ENCODE measurements around the gene GAS2L2. TPM values are rescaled to one million over a fixed set of nuclear protein-coding genes. Genes with fewer than 3 reads are reported as not detected.

GAS2L2 gene
- total RNA-seq, 4 donors from 2014 or later, result 0.15 to 0.75 TPM; not detected in 2

DNA sequence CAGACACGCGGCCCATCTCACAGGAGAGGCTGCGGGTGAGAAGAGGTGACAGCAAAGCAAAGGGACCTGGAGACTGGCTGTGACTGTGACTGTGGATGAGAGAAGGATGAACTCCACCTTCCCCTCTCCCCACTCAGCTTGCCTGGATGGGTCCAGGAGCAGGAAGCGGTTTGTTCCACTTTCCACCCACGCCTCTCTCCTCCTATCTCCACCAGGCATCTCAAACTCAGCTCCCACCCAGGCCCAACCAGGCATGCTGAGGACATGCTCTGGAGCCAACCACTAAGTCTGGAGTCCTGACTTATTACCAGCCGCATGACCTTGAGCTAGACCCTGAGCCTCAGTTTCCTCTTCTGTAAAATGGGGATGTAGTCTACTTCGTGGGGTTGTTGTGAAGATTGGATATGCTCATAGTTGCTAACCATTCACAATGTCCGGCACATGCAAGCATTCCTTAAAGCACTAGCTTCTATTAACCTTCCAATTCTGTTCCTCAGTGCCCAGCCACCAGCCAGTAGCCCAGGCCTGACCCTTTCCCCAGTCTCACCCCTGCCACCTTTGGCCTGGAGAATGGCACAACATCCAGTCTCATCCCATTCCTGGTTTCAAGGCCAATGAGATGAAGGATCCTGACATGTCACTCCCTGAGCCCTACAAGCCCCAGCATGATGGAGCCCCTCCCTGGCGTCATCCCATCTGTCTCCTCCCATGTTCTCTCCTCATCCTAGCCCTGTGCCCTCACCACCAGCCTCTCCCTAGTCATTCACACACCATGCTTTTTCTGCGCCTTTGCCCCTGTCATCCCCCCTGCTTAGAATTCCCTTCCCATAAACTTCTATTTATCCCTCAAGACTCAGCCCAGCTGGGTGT is 2.3 kb downstream of the GAS2L2 start:
- peaks cover 11 to 19% (median 14%) of the 10 kb centered on the region in 3 donors for H3K27me3 ChIP-seq

DNA sequence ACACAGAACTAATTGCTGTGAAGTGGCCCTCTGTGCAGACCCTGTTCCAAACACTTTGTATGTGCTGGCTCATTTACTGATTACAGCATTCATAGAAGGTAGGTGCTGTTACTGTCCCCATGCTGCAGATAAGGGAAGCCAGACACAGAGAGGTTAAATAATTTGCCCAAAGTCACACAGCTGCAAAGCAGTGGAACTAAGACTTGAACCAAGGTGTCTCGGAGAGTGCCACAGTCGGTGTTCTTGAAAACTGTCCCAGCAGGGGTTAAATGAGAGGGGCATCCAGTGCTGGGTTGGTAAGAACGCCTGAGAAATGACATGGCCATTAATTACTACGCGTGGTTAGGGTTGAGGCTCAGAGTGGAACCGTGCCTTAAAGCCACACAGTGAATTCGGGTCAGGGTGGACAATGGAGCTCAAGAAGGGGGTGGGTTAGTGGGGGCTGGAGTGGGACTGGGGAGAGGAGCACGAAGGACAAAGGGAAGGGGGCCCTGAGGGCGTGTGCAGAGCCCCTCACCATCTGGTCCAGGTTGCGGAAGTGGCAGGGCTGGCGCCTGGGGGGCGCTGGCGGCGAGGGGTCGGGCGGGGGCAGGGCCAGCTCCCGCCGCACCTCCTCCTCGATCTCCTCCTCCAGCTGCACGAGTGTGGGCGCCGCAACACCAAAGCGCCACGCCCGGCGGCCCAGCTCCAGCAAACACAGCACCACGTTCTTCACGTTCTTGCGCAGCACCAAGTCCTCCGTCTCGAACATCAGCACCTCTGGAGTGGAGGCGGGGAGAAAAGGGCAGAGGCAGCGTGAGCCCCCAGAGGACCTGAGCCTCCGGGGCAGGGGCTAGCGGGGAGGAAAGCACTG is 3.3 kb downstream of the GAS2L2 start:
- no peak overlapping the region for H3K4me3 ChIP-seq
- in situ Hi-C loops (cut with MboI; ENCODE audit: low sequenced_read_pairs in 4 of 4) (loop anchor here (5.0 to 25.0 kb wide), 7 partner anchors 55 to 587 kb away; partner anchors contain the start of gene TAF15 (in 1 of the 4)), intact Hi-C loops (cut with DNase I; ENCODE audit: low total_unique reads) (no loop called here)
- ATAC-seq (no peak), DNase-seq (no peak)
- H3K36me3 ChIP-seq, result no peaks in the 10 kb centered on the region
- peaks cover 11 to 19% (median 14%) of the 10 kb centered on the region in 3 donors for H3K27me3 ChIP-seq
- no peak for TF ChIP-seq POLR2A (IDR thresholded peaks at IDR 0.05)
- TF ChIP-seq, protein P1, sequence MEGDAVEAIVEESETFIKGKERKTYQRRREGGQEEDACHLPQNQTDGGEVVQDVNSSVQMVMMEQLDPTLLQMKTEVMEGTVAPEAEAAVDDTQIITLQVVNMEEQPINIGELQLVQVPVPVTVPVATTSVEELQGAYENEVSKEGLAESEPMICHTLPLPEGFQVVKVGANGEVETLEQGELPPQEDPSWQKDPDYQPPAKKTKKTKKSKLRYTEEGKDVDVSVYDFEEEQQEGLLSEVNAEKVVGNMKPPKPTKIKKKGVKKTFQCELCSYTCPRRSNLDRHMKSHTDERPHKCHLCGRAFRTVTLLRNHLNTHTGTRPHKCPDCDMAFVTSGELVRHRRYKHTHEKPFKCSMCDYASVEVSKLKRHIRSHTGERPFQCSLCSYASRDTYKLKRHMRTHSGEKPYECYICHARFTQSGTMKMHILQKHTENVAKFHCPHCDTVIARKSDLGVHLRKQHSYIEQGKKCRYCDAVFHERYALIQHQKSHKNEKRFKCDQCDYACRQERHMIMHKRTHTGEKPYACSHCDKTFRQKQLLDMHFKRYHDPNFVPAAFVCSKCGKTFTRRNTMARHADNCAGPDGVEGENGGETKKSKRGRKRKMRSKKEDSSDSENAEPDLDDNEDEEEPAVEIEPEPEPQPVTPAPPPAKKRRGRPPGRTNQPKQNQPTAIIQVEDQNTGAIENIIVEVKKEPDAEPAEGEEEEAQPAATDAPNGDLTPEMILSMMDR (IDR thresholded peaks at IDR 0.05 in 4 of 5, conservative IDR thresholded peaks at IDR 0.05 in 1 of 5), result no peak
- H3K9me3 ChIP-seq, result no peaks in the 10 kb centered on the region
- H3K4me1 ChIP-seq, result peaks cover 11% of the 10 kb centered on the region in 2 donors
- no peak overlapping the region for H3K27ac ChIP-seq

More for the DNA sequence above, 2.3 kb downstream of the GAS2L2 start:
- ATAC-seq, result no peak
- H3K9me3 ChIP-seq, result no peaks in the 10 kb centered on the region
- H3K36me3 ChIP-seq, result no peaks in the 10 kb centered on the region
- peaks cover 11% of the 10 kb centered on the region in 2 donors for H3K4me1 ChIP-seq
- intact Hi-C loops (cut with DNase I; ENCODE audit: low total_unique reads), result no loop called here
- H3K27ac ChIP-seq, result no peak overlapping the region
- in situ Hi-C loops (cut with MboI; ENCODE audit: low sequenced_read_pairs in 4 of 4), result loop anchor here in 2 of 4 donors (5.0 to 10.0 kb wide), 2 partner anchors 54 to 143 kb away; partner anchors contain the start of gene TAF15 (in 1 of the 2)
- TF ChIP-seq, protein P1 (IDR thresholded peaks at IDR 0.05 in 4 of 5, conservative IDR thresholded peaks at IDR 0.05 in 1 of 5), result no peak
- no peak for TF ChIP-seq POLR2A (IDR thresholded peaks at IDR 0.05)
- no peak for DNase-seq
- no peak overlapping the region for H3K4me3 ChIP-seq

DNA sequence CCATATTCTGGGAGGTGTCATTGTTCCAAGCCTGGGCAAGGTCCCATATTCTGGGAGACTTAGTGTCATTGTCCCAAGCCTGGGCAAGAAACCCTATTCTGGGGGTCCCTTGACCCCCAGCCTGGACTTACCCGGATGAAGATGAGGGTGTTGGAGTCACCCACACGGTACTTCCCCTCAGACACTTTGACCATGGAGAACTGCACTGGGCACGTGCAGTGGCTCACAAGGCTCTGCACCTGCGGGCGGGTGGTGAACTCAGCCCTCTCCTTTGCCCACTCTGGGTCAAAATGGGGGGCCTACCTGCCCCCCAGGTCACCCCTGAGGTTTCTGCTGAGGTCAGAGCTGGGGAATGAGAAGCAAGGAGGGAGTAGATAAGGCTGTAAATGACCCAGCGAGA is 4.1 kb downstream of the GAS2L2 start:
- ATAC-seq (no peak), DNase-seq (no peak)
- intact Hi-C loops (cut with DNase I; ENCODE audit: low total_unique reads), result no loop called here
- no peak overlapping the region for H3K4me3 ChIP-seq
- H3K36me3 ChIP-seq, result no peaks in the 10 kb centered on the region
- no peak for TF ChIP-seq POLR2A (IDR thresholded peaks at IDR 0.05)
- TF ChIP-seq, protein P1 (IDR thresholded peaks at IDR 0.05 in 4 of 5, conservative IDR thresholded peaks at IDR 0.05 in 1 of 5), result no peak
- peaks cover 11% of the 10 kb centered on the region in 2 donors for H3K4me1 ChIP-seq
- peaks cover 11 to 19% (median 14%) of the 10 kb centered on the region in 3 donors for H3K27me3 ChIP-seq
- in situ Hi-C loops (cut with MboI; ENCODE audit: low sequenced_read_pairs in 4 of 4), result loop anchor here (5.0 to 25.0 kb wide), 5 partner anchors 84 to 587 kb away; no protein-coding TSS in a partner anchor
- H3K27ac ChIP-seq, result no peak overlapping the region
- H3K9me3 ChIP-seq, result no peaks in the 10 kb centered on the region

DNA sequence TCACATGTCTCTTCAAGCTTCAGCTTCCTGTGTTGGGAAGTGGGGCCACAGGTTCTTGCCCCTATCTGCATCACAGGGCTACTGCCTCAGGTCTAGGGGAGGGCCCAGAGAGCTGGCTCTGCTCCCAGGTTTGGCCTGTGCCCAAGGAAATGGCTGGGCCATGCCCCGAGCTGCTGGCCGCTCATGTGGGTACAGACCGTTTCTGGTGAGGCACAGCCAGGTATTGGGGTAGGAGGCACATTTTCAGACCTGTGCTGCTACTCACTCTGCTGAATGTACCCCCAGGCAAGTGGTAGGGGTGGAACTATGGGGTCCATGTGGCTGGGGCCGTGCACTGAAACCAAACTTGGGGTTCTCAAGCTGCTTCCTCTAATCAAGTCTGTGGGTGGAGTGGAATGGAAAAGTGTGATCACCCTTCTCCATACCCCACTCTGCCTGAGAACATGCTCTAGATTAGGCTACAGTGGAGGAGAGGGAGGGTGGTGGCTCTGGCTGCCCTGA is 4.6 kb downstream of the GAS2L2 start:
- Histone ChIP-seq H3K36me3 (no peaks in the 10 kb centered on the region), H3K27me3 (peaks cover 11 to 19% (median 14%) of the 10 kb centered on the region in 3 donors), H3K9me3 (no peaks in the 10 kb centered on the region), H3K4me3 (no peak overlapping the region), H3K27ac (peak overlapping the region in 1 of 4 donors; percentile 18), H3K4me1 (peaks cover 11% of the 10 kb centered on the region in 2 donors)
- in situ Hi-C loops (cut with MboI; ENCODE audit: low sequenced_read_pairs in 4 of 4), result loop anchor here (5.0 to 25.0 kb wide), 5 partner anchors 84 to 586 kb away; no protein-coding TSS in a partner anchor
- TF ChIP-seq POLR2A (IDR thresholded peaks at IDR 0.05), result no peak
- TF ChIP-seq, protein P1 (IDR thresholded peaks at IDR 0.05 in 4 of 5, conservative IDR thresholded peaks at IDR 0.05 in 1 of 5), result no peak
- no peak for DNase-seq
- peak in 1 of 2 donors; percentile 12 for ATAC-seq
- intact Hi-C loops (cut with DNase I; ENCODE audit: low total_unique reads), result no loop called here
